Skeletal muscle satellite cell (primary cell): ENCODE data around the gene AFTPH.

Experiments used
- H3K27me3 ChIP-seq: 2 replicates; pipeline ENCODE4 v1.7.0; 2013; ENCODE audit warnings: low read length; ENCODE audit not compliant: control insufficient read depth, insufficient read depth
- H3K36me3 ChIP-seq: 2 replicates; pipeline ENCODE4 v1.7.0; 2013; ENCODE audit warnings: mild to moderate bottlenecking, control low read depth, low read length; ENCODE audit not compliant: insufficient read depth
- H3K4me1 ChIP-seq: 2 replicates; pipeline ENCODE4 v1.7.0; 2013; ENCODE audit warnings: low read length; ENCODE audit not compliant: control insufficient read depth, insufficient read depth
- H3K4me2 ChIP-seq: 2 replicates; pipeline ENCODE4 v1.7.0; 2013; ENCODE audit warnings: mild to moderate bottlenecking, low read length
- H3K4me3 ChIP-seq: 2 replicates; pipeline ENCODE4 v1.7.0; 2013; ENCODE audit warnings: low read length
- H3K9ac ChIP-seq: 2 replicates; pipeline ENCODE4 v1.7.0; 2013; ENCODE audit warnings: mild to moderate bottlenecking, low read depth, low read length, moderate library complexity
- H3K9me3 ChIP-seq: replicated peaks from 2 replicates; pipeline ENCODE4 v1.7.0; 2013; ENCODE audit warnings: mild to moderate bottlenecking, control low read depth, low read length

Gene AFTPH

DNA sequence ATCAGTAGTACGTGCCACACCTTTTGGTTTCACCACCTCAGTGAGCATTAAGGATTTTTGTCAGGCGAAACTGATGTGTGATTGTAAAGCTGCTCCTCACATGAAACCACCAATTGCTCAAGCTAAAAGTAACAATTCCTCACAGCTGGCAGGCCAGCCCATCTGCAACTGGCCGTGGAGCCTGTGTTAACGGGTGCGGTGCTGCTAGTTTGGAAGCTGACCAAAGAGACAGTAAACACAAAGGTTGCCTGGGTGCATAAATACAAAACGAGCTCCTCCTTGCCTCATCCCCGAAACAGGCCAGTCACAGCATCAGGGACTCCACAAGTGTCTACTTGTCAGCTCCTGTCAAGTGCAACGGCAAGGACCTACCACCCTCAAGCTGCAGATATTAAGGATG, 38.2 kb upstream of the AFTPH start:
- H3K9me3 ChIP-seq = no peaks in the 10 kb centered on the region

GRCh38 chr2:64487256-64488049, 36.7 kb upstream of the AFTPH start:
- Histone ChIP-seq H3K36me3 (no peaks in the 10 kb centered on the region), H3K27me3 (peaks cover 36% of the 10 kb centered on the region), H3K9me3 (no peaks in the 10 kb centered on the region), H3K9ac (no peak overlapping the region), H3K4me2 (no peak overlapping the region), H3K4me1 (peaks cover 6% of the 10 kb centered on the region), H3K4me3 (no peak overlapping the region)

More for the DNA sequence above, 38.2 kb upstream of the AFTPH start:
- H3K4me3 ChIP-seq = no peak overlapping the region
- H3K4me2 ChIP-seq = no peak overlapping the region
- no peak overlapping the region for H3K9ac ChIP-seq
- H3K4me1 ChIP-seq = no peaks in the 10 kb centered on the region
- H3K27me3 ChIP-seq = peaks cover 39% of the 10 kb centered on the region
- no peaks in the 10 kb centered on the region for H3K36me3 ChIP-seq

DNA sequence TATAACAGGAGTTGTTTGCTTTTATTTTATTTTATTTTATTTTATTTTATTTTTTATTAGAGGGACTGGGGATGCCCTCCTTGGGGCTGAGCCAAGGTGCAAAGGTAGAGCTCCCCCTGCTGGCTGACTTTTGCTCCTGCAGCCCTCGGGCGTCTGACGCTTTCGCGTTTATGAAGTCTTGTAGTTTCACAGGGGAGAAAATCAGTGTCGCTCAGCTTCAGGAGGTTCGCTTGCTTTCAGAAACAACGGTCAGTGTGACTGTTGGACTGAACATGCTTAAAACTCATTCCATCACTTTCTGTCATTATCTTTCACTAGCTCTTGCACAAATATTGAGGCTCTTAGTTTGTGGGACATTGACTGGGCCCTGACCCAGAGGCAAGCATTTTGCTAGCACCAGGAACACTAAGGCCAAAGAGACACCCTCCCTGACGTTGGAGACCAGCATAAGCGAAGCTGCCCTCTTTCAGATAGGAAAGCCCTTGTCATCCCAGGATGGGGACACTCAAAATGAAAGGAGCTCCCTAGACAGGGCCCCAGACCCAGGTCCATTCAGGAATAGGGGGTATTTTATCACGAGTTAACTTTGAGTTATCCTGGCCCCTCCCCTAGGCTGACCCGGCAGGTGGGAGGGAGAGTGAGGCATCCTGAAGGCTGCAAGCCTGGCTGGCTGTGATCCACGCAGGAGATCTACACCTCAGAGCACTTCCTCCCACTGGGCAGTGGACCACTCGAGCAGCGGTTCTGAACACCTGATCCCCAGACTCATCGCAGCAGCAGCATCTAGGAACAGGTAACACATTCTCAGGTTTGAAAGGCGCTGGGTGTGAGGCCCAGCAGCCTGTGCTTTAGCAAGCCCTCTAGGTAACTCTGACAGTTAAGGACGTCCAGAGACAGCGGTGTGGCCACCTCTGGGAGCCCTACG, 35.8 kb upstream of the AFTPH start:
- Histone ChIP-seq H3K27me3 (peaks cover 35% of the 10 kb centered on the region), H3K9me3 (no peaks in the 10 kb centered on the region), H3K9ac (no peak overlapping the region), H3K4me2 (peak overlapping the region; percentile 37), H3K4me3 (no peak overlapping the region), H3K36me3 (no peaks in the 10 kb centered on the region), H3K4me1 (peaks cover 6% of the 10 kb centered on the region)

DNA sequence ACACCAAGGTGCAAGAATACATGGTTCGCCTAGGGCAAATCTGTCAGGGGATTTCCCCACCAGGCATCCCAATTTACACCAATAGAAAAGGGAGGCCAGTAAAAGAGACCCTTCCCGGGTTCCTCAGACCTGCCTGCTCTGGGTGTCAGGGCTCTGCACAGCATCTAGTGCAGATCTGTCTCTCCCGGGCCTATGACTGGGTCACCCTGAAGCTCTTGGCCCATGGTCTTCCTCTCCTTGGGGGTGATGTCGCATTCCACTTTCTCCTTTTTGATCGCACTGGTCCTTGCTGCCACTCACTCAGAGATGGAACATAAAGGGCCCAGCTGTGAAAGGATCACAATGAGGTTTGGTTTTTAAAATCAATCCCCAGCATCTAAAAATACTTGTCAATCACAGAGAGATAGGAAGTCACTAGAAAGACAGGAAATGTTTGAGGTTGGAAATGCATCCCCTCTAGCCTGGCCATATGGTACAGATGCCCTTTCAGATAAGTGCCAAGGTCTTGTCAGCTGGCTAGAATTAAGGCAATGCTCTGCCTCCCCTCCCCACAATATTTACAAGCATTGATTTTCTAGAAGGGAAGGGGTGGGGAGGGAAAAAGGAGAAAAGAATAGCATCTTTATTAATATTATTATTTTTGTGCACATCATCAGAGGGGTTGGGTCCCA, 34.9 kb upstream of the AFTPH start:
- Histone ChIP-seq H3K9ac (no peak overlapping the region), H3K36me3 (no peaks in the 10 kb centered on the region), H3K4me3 (no peak overlapping the region), H3K27me3 (peaks cover 36% of the 10 kb centered on the region), H3K9me3 (no peaks in the 10 kb centered on the region), H3K4me2 (no peak overlapping the region), H3K4me1 (peaks cover 6% of the 10 kb centered on the region)

DNA sequence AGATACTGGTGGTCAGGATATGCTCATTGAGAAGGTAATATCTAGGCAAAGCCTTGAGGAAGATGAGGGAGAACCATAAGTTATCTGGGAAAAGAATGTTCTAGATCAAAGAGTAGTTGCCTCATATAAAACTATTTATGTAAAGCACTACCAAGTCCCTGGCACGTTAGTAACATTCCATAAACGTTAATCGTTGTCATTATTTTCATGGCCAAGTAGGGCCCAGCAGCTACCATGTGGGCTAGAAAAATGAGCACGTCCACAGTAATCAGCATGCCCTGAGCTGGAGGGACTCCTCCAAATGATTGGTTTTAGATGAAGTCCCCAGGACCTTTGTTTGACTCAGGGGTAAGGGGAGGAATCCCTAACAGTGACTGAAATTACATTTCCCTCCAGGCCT, 32.7 kb upstream of the AFTPH start:
- Histone ChIP-seq H3K4me2 (no peak overlapping the region), H3K9me3 (no peaks in the 10 kb centered on the region), H3K4me3 (no peak overlapping the region), H3K4me1 (peaks cover 6% of the 10 kb centered on the region), H3K9ac (no peak overlapping the region), H3K27me3 (peaks cover 27% of the 10 kb centered on the region), H3K36me3 (no peaks in the 10 kb centered on the region)

GRCh38 chr2:64492272-64492671, 31.9 kb upstream of the AFTPH start:
- no peaks in the 10 kb centered on the region for H3K36me3 ChIP-seq
- H3K9me3 ChIP-seq = no peaks in the 10 kb centered on the region
- peaks cover 6% of the 10 kb centered on the region for H3K4me1 ChIP-seq
- no peak overlapping the region for H3K4me2 ChIP-seq
- H3K4me3 ChIP-seq = no peak overlapping the region
- peaks cover 27% of the 10 kb centered on the region for H3K27me3 ChIP-seq
- no peak overlapping the region for H3K9ac ChIP-seq

DNA sequence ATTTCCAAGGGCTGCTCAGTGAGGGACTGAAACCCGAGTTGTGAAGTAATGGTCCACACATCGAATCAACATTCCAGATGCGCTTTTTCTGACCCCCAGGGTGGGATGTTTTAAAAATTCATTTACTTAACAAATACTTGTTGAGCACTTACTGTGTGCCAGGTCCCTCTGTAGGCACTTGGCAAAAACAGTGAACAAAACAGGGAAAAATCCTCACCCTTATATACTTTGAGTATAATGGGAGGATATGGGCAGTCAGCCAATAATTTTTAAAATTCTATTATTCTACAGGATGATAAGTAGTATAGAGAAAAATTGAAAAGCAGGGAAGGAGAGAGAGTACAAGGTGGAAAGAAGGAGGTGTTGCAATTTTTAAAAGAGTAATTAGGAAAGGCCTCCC, 31.3 kb upstream of the AFTPH start:
- Histone ChIP-seq H3K4me3 (no peak overlapping the region), H3K9me3 (no peaks in the 10 kb centered on the region), H3K27me3 (peaks cover 28% of the 10 kb centered on the region), H3K4me2 (no peak overlapping the region), H3K4me1 (peaks cover 6% of the 10 kb centered on the region), H3K36me3 (no peaks in the 10 kb centered on the region), H3K9ac (no peak overlapping the region)

DNA sequence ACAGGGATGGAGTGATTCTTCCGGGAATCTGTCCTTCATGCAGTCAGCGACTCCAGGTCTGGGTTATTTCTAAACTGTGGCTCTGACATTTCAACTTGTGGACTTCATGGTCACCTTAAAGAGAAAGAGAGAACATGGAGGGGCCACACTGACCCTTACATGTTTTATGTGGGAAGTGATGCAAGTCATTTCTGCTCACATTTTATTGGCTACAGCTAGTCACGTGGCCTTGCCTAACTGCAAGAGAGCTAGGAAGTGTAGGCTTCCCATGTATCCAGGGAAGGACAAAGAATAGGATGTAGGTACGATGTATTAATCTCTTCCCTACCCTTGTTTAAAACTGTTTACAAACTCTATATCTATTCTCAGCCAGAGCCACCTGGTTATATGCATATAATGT, 30.3 kb upstream of the AFTPH start:
- Histone ChIP-seq H3K4me2 (no peak overlapping the region), H3K36me3 (no peaks in the 10 kb centered on the region), H3K9me3 (no peaks in the 10 kb centered on the region), H3K9ac (no peak overlapping the region), H3K4me1 (peaks cover 6% of the 10 kb centered on the region), H3K27me3 (peaks cover 37% of the 10 kb centered on the region), H3K4me3 (no peak overlapping the region)

DNA sequence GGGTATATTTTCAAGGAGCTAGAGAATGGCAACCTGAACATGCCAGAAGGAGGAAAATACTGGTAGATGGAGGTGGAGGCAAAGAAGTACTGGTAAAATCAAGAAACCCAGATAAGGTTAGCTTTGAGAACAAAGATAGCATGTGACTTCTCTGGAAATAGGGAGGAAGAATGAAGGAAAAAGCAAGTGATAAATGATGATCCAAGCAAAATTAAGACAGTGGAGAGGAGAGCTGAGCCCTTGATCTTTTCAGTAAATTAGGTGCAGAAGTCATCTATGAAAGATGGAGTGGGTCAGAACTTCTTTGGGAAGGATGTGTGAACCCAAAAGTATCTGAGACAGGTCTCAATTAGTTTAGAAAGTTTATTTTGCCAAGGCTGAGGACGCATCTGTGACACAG, 25.7 kb upstream of the AFTPH start:
- H3K9ac ChIP-seq = no peak overlapping the region
- H3K27me3 ChIP-seq = peaks cover 74% of the 10 kb centered on the region
- H3K9me3 ChIP-seq = no peaks in the 10 kb centered on the region
- H3K4me2 ChIP-seq = no peak overlapping the region
- no peaks in the 10 kb centered on the region for H3K4me1 ChIP-seq
- H3K4me3 ChIP-seq = no peak overlapping the region
- no peaks in the 10 kb centered on the region for H3K36me3 ChIP-seq

DNA sequence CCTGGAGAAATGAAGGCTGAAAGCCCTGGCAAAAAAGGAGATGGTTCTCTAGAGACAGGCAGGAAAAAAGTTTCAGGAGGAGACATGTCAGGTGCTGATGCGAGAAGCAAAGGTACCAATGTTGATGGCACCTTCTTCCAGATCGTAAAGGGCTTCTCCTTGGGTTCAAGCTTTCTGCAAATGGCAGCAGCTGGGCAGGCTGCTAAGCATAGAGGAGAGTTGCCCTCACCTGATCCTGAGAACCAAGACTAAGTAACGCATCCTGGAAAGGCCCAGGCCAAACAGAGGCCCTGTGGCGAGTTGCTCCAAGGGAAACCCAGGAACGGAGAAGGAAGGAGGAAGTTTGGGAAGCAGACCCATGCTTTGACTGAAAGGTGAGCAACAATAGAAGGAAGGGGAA, 23.6 kb upstream of the AFTPH start:
- Histone ChIP-seq H3K27me3 (peaks cover 84% of the 10 kb centered on the region), H3K36me3 (no peaks in the 10 kb centered on the region), H3K9ac (no peak overlapping the region), H3K4me1 (no peaks in the 10 kb centered on the region), H3K4me2 (no peak overlapping the region), H3K4me3 (no peak overlapping the region), H3K9me3 (no peaks in the 10 kb centered on the region)

DNA sequence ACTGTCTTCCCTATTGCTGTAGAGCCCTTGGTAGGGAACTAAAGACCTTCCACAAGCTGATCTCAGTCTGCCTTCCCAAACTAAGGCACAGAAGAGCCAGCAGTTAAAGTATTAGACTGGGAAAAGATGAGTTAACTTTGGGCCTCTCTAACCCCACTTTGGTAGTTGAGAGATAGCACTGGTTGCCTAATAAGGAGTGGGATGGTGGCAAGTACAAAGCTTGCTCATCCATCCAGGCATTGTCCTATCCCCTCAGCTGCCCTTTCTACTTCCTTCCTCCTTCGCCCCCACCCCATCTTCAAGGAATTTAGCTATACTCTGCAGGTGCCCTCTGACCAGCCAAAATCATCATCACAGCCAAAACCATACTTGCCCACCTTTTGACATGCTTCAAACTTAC, 22.2 kb upstream of the AFTPH start:
- no peaks in the 10 kb centered on the region for H3K36me3 ChIP-seq
- peaks cover 70% of the 10 kb centered on the region for H3K27me3 ChIP-seq
- no peaks in the 10 kb centered on the region for H3K4me1 ChIP-seq
- no peaks in the 10 kb centered on the region for H3K9me3 ChIP-seq
- H3K9ac ChIP-seq = no peak overlapping the region
- no peak overlapping the region for H3K4me3 ChIP-seq
- no peak overlapping the region for H3K4me2 ChIP-seq
